Stimulated activated CD8-positive, alpha-beta memory T cell treated with anti-CD3 and anti-CD28 coated beads, Interleukin-12 subunit alpha, Interleukin-12 subunit beta, amount 100 ng/mL, for 24 hours (primary cell): Measurements from ENCODE around the gene PER1.
"Not testable (repeated sequence)": the region's sequence is repeated elsewhere in the genome, so short reads cannot be mapped to it uniquely, and the experiment has no call there.

Source experiments
- DNase-seq: peaks from one replicate; pipeline ENCODE4 v3.0.0-alpha.2; 2020; ENCODE audit errors: extremely low read depth

PER1 gene

GRCh38 chr17:8121681-8122421, 30.4 kb downstream of the PER1 start:
- DNase-seq, result no peak

DNA sequence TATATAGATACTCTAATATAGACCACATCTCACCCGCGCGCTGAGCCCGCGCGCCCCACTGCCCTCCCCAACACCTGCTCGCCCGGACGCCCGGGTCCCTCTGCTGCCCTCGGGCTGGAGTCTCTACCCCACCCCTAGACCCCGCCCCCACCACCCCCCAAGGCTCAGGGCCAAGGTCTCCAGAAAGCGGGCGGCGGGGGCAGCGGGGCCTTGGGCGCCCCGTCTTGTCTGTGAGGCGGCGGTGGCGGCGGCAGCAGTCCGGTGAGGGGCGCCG, 30.9 kb downstream of the PER1 start:
- DNase-seq, result no peak

GRCh38 chr17:8120520-8121406, 31.4 kb downstream of the PER1 start:
- DNase-seq, result no peak

- peak; percentile 63 for DNase-seq
Observed at GRCh38 chr17:8119581-8120519, 32.4 kb downstream of the PER1 start.

- peak; percentile 64 for DNase-seq
Observed at GRCh38 chr17:8118769-8119580, 33.2 kb downstream of the PER1 start.

DNA sequence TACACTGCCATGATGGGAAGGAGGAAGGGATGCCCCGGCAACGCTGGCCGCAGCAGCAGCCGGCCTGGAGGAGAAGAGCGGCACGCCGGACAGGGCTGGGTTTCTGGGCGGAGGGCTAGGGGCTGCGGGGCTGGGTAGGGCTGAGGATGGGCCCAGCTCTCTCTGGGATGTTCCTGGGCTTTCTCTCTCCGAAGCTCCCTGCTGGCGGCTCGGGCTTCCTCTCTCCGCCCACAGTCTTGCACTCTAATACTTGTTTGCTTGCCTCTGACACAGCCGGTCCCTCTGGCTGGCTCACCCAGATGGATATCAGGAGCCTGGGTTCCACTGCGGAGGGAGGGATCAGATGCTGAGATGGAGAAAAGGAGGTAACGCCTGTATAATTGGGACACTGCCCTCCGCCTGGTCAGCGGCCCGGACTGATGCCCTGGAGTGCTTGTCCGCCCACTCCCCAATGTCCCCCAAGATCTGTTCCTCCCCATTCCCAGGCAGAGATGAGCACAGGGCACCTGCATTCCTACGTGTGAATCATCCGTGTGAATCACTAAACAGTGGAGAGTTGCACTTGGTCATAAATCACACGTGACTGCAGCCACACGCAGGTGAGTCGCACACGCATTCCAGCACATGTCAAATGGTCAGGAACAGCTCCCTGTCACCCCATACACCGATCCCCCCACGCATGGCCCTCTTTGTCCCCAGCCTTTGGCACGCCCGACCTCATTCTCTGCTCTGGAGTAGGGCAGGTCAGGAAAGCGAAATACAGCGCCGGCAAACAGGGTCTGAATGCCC, 34.0 kb downstream of the PER1 start, which contains the start of gene ALOXE3:
TSS of gene ALOXE3 (minus strand) at position 535 of the 789 bp plus-strand sequence. CDS start at position 11, 524 bp downstream.
- DNase-seq, result no peak

GRCh38 chr17:8117367-8117979, 34.7 kb downstream of the PER1 start:
- DNase-seq, result no peak

DNA sequence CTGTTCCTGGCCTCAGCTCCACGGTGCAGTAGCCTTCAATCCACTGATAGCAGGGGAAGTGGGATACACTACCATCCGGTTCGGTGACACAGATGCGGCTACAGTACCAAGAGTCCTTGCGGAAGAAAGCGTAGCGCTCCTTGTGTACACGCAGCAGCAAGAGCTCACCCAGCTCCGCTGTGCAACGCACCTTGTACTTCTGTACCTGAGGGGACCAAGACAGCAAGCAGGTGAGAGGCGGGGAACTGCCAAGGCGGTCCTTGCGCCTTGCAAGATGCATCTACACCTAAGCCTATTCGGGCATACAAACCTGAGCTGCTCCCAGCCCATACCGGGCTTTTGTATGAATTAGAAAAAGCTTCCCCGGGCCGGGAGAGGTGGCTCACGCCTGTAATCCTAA, 35.4 kb downstream of the PER1 start:
- DNase-seq, result no peak

DNA sequence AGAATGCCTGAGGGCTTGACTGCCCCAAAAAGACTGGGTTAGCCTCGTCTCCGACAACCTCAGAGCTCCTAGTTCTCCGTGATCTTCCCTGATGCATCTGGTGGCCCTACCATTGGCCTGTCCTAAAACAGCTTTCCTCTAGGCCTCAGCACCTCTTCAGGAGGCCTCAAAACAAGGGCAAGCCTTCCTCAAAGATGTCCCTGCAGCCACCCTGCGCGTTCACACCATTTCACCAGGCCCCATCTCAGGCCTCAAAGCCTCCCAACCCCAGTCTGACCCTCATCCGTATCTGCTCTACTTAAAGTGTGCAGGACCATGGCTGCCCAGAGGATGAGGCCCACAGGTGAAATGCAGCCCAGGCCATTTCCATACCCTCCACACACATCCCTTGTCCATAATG, 41.3 kb downstream of the PER1 start:
- no peak for DNase-seq

DNA sequence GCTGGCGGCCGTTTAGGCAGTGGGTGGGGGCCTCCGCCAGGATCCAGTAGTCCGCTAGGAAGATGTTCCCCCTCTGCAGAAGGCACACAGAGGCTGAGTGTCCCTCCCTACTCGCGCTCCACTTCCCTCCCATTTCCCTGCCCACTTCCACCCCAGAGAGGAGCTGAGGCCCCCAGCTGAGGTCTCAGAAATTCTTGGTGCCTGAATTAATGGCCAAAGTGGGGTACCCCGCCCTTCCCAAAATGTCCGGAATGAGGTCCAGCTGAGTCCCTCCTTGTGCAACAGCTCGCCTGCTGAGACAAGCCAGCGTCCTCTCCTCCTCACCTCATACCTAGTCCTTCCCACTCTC, 41.8 kb downstream of the PER1 start:
- no peak for DNase-seq

DNA sequence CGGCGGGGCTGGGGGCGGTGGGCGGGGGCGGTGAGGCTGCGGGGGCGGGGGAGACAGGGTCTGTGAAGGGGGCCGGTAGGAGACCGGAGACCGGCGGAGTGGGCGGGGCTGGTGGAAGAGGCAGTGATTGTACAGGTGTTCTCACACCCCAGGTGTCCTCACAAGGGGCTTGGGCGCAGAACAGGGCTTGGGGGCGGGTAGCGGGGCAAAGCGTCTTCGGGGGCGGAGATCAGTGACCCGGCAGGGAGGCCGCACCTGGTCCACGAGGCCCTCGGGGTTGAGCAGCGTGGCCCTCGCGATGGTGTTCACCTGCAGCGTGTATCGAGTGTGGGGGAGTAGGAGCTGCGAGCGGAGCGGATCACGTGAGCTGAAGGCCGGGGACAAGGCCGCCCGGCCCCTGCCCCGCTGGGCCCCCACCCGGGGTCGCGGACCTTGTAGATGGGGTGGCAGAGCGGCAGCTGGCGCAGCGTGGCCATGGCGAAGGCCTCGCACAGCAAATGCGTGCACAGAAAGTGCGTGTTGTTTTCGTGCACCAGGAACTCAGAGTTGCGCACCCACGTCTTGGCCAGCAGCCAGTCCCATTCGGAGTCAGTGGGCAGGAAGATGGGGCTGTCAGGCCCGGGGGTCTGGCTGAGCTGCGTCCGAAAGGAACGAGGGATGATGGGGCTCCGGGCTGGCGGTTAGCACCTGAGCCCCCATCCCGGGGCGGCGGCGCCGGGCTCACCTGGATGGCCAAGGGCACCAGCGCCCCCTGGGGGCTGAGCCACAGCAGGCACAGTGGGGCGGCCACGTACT, 42.3 kb downstream of the PER1 start:
- DNase-seq, result no peak

DNA sequence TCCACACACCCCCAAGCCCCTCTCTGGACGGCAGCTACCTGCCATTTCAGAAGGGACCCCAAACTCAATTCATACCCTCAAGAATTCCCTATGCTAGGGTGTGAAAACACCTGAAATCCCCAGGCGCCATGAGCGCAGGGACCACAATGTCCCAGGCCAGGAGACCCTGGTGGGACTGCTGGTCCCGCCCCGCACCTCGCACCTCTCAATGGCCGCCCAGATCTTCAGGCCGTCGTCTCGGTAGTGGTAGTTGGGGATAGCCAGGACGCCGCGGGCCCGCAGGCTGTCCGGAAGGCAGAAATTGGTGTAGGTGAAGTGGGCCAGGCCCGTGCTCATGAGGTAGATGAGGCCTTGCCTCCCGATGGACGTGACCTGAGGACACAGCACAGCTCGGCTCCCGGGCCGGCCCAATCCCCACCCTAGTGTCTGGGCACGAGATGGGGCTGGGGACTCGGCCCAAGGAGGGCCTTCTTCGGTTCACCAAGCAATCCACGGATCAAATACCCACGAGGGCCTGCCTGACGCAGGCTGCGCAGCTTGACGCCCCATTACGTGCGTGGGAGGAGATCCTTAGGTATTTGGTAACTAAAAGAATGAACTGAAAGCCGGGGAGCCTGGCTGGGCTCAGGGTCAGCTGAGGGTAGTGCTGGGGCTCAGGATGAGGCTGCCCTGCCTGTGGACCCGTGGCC, 43.1 kb downstream of the PER1 start:
- no peak for DNase-seq

DNA sequence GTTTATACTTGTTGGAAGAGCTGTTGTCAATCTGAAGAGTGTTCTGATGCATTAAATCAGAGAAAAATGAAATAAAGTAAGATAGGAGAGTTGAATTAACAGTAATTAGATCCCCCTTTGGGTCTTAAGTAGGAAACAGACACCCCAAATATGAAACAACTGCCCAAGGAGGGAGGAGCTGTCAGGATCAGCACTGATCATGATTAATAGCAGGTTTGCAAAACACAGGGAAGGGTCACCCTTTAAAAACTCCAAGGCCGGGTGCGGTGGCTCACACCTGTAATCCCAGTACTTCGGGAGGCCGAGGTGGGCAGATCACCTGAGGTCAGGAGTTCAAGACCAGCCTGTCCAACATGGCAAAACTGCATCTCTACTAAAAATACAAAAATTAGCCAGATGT, 45.2 kb downstream of the PER1 start:
- not testable (repeated sequence) for DNase-seq

GRCh38 chr17:8105957-8106398, 46.2 kb downstream of the PER1 start:
- DNase-seq, result no peak

DNA sequence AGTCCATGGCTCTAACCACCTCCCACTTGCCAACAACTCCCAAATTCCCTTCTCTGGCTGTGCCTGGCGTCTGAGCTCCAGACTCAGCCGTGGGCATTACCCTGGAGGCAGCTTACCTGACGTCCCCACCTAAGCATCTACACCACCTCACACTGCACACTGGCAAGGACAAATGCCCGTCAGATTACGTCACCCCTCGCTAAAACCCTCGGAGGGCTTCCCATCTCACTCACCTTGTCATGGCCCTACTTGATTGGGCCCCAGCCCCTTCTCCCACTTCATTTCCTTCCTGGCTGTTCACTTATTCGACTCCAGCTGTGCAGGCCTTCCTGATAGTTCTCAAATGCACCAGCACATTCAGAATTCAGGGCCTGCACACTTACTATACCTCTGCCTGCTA, 47.3 kb downstream of the PER1 start:
- DNase-seq, result no peak

GRCh38 chr17:8103549-8103948, 48.7 kb downstream of the PER1 start:
- DNase-seq, result no peak

DNA sequence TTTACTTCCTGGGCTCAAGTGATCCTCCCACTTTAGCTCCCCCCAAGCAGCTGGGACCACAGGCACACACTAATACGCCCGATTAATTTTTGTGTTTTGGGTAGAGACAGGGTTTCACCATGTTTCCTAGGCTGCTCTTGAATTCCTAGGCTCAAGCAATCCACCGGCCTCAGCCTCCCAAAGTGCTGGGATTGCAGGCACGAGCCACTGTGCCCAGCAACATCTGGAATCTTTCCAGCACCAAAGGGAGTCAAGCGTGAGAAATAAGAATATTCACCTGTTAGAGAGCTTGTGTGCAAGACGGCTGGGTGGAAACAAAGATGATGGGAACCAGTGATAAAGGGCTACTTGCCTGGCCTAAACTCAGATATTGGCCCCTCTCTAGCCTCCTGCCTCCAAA, 50.5 kb downstream of the PER1 start:
- DNase-seq, result no peak

GRCh38 chr17:8100763-8101162, 51.4 kb downstream of the PER1 start:
- DNase-seq, result no peak

DNA sequence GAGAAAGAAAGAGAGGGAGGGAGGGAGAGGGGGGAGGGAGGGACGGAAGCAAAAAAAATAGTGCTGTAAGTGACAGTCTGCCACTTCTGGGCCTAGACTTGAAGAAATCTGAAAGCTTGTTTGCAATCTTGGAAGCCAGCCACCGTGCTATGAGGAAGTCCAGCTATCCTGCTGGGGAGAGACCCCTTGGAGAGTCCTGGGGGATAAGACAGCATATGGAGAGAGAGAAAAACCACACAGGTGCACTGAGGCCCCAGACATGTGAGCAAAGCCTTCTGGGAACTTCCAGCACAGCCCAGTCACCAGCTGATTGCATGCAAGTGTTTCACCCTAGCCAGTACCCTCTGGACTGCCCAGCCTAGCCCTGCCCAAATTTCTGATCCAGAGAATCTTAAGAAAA, 52.1 kb downstream of the PER1 start:
- no peak for DNase-seq
